ENCODE measurements around the gene CYB5A.

CYB5A gene

GRCh38 chr18:74241970-74242369 lies 49.8 kb downstream of the CYB5A start:
- no peak for DNase-seq

DNA sequence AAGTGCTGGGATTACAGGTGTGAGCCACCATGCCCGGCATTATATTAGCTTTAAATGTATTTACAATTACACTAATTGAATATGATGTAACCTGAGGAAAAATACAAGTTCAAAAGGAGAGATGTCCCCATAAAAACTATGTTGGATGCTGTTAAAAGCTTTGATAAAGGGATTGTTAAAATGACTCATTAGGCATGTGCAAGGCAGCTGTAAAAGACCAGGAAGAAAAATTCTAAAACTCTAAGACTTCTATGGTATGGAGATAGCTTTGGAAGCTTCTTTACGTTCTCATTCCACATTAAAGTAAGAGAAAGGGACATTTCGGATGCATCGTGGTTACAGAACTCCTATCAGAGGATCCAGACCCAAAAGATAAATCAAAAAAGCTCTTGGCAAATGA lies 50.3 kb downstream of the CYB5A start:
- DNase-seq, result no peak

DNA sequence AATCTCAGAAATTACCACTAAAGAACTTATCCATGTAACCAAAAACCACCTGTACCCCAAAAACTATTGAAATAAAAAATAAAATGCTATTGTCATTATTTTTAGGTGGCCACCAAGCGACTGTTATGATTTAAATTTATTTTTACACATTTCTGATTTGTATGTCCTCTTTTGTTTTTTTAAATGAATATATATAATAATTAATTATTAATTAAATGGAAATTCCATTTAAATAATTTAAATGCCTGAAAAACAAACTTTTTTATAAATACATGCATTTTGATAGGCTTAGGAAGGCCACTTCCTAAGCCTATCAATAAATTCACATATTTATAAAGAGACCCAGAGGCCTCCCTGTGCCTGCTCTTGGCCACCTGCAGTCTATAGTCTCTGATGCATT lies 52.2 kb downstream of the CYB5A start:
- no peak for DNase-seq

DNA sequence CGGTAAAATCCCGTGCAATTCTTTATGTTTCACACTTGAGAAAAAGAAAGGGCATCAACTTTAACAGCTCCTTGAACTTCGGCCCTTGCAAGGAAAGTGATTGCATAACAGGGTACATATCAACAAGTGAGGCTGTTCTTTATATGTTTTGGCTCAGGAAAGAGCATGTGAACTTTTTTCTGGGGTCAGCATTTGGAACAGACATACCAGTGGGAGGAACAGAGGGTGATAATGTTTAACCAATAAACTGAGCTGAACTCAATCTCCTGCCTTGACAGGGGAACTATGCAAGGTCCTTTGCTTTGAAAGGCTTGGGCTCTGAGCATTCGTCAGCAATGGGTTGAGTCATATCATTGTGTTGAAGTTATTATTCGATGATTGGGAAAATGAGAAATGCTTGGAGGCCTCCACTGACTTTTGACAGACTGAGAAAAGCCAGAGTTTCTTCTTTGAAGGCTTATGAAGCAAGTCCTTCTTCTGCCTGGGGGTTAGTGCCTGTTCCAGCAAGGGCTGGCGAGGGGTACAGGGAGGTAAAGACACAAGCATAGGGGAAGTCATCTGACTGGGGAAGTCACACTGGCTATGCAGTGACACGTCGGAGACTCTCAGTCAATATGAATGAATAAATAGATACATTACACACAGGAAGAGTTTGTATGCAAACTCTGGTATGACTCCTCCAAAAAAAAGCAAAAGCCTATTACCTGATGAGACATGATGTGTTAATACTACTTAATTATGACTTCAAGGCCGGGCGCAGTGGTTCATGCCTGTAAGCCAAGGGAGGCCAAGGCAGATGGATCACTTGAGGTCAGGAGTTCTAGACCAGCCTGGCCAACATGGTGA lies 57.2 kb downstream of the CYB5A start:
- DNase-seq, result no peak

- no peak for DNase-seq
Observed at GRCh38 chr18:74233933-74234325, 57.8 kb downstream of the CYB5A start.

- DNase-seq, result no peak
Observed at GRCh38 chr18:74230922-74231714, 60.6 kb downstream of the CYB5A start.

GRCh38 chr18:74229891-74230290 lies 61.9 kb downstream of the CYB5A start:
- DNase-seq, result no peak

DNA sequence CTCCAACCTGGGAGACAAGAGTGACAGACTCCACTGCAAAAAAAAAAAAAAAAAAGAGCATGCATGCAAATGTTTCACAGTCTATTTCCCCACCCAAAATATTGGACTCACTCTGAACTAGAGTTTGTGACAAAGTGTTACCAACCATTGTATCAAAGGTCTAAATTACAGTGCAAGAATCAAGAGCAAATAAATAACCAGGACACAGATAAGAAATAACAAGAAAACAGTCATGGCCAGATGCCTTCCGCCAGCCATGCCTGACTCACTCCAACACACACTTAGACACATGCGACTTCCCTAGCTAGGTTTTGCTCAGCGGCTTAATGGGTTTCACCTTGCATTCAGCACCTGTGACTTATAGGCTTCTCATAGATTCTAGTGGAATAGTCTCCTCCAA lies 62.8 kb downstream of the CYB5A start:
- DNase-seq, result no peak

GRCh38 chr18:74228312-74228711 lies 63.5 kb downstream of the CYB5A start:
- DNase-seq, result no peak

DNA sequence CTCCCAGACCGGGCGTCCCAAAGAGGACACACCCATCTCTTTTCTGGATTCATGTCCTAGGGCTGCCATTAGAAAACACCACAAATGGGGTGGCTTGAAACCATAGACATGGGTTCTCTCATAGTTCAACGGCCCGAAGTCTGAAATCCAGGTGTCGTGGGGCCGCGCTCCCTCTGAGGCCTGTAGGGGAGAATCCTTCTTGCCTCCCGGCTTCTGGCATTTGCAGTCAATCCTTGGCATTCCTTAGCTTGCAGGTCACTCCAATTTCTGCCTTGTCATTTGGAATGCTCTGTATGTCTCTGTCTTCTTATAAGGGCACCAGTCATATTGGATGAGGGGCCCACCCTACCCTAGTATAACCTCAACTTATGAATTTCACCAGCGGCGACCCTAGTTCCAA lies 65.1 kb downstream of the CYB5A start:
- DNase-seq, result no peak

DNA sequence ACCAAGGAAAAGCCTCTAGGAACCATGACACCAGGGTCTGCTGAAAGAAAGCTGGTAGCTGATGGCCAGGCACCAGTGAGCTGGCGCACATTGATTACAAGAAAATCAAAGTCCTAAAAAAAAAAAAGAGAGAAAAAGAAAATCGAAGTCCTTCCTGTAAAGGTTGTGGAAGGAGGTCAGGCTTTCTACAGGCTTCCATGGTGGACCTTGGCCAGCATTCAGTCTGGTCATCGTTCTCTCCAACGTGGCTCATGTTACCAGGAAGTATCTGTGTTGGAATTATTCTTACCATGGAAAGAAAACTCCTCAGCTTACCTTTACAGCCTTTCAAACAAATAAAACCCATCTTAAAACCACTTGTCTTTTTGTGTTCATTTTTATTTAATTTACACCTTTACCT lies 65.6 kb downstream of the CYB5A start:
- no peak for DNase-seq

- no peak for DNase-seq
Observed at GRCh38 chr18:74225193-74225840, 66.4 kb downstream of the CYB5A start.

- no peak for DNase-seq
Observed at GRCh38 chr18:74222710-74223494, 68.9 kb downstream of the CYB5A start.

DNA sequence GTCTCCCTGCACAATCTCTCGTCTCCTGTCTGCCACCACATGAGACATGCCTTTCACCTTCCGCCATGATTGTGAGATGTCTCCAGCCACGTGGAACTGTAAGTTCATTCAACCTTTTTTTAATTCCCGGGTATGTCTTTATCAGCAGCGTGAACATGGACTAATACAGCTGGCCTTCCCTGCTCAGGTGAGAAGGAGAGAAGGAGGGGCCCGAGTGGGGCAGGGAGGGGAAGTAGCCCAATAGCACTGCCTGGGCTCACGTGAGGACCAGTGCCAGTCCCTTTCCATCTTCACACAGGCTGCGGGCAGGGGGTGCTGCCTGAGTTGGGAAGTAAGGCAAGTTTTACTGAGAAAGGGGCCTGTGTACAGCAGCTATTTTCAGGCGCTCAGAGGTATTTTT lies 70.7 kb downstream of the CYB5A start:
- no peak for DNase-seq

DNA sequence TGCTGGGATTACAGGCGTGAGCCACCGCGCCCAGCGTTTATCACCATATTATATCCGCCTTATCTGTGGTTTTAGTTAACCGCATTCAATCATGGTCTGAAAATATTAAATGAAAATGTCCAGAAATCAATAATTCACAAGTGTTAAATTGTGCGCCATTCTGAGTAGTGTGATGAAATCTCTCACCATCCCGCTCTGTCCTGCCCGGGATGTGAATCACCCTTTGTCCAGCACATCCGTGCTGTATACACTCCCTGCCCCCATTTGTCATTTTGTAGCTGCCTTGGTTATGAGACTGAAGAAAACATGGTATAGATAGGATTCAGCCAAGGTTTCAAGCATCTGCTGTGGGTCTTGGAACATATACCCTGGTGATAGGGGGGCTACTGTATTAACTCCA lies 72.7 kb downstream of the CYB5A start:
- no peak for DNase-seq

GRCh38 chr18:74217476-74218143 lies 74.2 kb downstream of the CYB5A start:
- DNase-seq, result no peak

DNA sequence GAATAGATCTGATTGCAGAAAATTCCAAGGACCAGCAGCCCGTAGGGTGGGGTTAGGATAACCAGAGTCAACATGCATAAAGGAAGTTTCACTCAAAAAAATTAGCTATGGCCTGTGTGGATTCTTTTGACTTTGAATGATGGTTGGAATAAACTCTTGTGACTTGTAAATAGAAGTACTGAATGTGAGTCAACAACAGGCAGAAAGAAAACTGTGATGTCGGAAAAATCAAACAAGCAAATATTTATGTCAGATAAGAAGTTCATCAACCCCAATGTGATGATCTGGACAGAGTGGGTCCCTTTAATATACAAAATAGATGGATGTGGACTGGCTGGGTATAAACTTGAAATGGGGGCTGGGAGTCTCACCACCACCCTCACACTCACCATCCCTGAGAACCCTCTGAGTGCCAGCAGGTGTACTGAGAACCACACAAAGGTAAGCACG lies 75.1 kb downstream of the CYB5A start:
- no peak for DNase-seq

- DNase-seq, result no peak
Observed at GRCh38 chr18:74215863-74216262, 75.9 kb downstream of the CYB5A start.

DNA sequence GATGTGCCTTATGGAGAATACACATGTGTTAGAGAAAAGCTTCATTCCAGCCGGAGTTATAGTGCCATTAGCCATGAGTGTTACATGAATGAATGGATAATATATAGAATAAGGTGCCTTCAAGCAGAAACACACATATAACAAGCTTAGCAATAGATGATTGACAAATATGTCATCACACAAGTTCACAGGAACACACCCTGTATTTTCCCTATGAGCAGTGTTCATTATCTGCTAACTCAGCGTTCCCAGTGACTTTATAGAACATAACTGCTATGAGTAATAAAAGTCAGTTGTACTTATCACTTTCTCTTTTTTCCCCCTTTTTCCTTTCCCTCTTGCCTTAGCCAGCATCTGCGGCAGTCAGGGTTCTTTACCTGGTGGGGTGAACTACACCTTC lies 78.3 kb downstream of the CYB5A start:
- DNase-seq, result no peak

- DNase-seq, result no peak
Observed at GRCh38 chr18:74204526-74205152, 87.1 kb downstream of the CYB5A start.

- DNase-seq, result no peak
Observed at GRCh38 chr18:74203811-74204210, 88.0 kb downstream of the CYB5A start.
